ENCODE results near the gene ATAD3A. TPM values are rescaled to one million over a fixed set of nuclear protein-coding genes. Genes with fewer than 3 reads are reported as not detected.

Gene ATAD3A
- total and polyA plus RNA-seq, 9 of the 15 experiments (the other 6 are each of a cell fraction or from before 2014, with no cell fraction given): 0.10 to 173 (median 36.7) TPM

- TF ChIP-seq CCNT2 (IDR thresholded peaks at IDR 0.05; ENCODE audit: borderline replicate concordance, extremely low read depth, insufficient read length, low read depth, low read length) (peak; percentile 9), ZNF561 (CRISPR knock-in tag; conservative IDR thresholded peaks at IDR 0.05) (no peak), ZNF175 (CRISPR knock-in tag; IDR thresholded peaks at IDR 0.05; ENCODE audit: low read depth) (no peak), CHD1 (IDR thresholded peaks at IDR 0.05; ENCODE audit: low read length) (no peak), SMAD1 (IDR thresholded peaks at IDR 0.05; ENCODE audit: low read depth, low read length, partially characterized antibody) (no peak), C11orf30 (IDR thresholded peaks at IDR 0.05; ENCODE audit: low read depth) (no peak), FIP1L1 (IDR thresholded peaks at IDR 0.05; ENCODE audit: low read depth, low read length, poor library complexity, severe bottlenecking) (peak; percentile 49), BRD4 (IDR thresholded peaks at IDR 0.05) (no peak), POLR2G (IDR thresholded peaks at IDR 0.05; ENCODE audit: low read depth, low read length) (peak; percentile 70), ZFP91 (CRISPR knock-in tag; IDR thresholded peaks at IDR 0.05) (no peak), RNF2 (IDR thresholded peaks at IDR 0.05) (no peak), RCOR1 (IDR thresholded peaks at IDR 0.05; ENCODE audit: borderline replicate concordance in 1 of 2, low read depth in 2 of 2, low read length in 2 of 2) (no peak), ZNF408 (CRISPR knock-in tag; IDR thresholded peaks at IDR 0.05; ENCODE audit: low read depth) (no peak), TOE1 (IDR thresholded peaks at IDR 0.05; ENCODE audit: borderline replicate concordance) (no peak), TOE1 (CRISPR knock-in tag; IDR thresholded peaks at IDR 0.05; ENCODE audit: borderline replicate concordance, low read depth) (no peak), RBM14 (IDR thresholded peaks at IDR 0.05; ENCODE audit: borderline replicate concordance, insufficient read depth, low read depth, low read length) (no peak), ZNF699 (CRISPR knock-in tag; IDR thresholded peaks at IDR 0.05; ENCODE audit: insufficient replicate concordance) (no peak), NCOA2 (IDR thresholded peaks at IDR 0.05; ENCODE audit: partially characterized antibody in 2 of 2) (no peak), FOSL1 (tag; conservative IDR thresholded peaks at IDR 0.05) (no peak), ZBTB33 (CRISPR knock-in tag; IDR thresholded peaks at IDR 0.05) (peak; percentile 68; the same call in 1 of the 2 replicates), RBM22 (IDR thresholded peaks at IDR 0.05; ENCODE audit: low read depth, low read length, poor library complexity, severe bottlenecking) (peak; percentile 17), MBD2 (IDR thresholded peaks at IDR 0.05; ENCODE audit: borderline replicate concordance, low read depth) (no peak)
These were observed 29.1 kb downstream of the ATAD3A start (continued) for GRCh38 chr1:1540818-1541628.

Data from K562 (cell line).